Measurements from ENCODE around the gene SCPEP1. TPM values are rescaled to one million over a fixed set of nuclear protein-coding genes. Genes with fewer than 3 reads are reported as not detected.

The SCPEP1 gene
- total RNA-seq, 1 donor from 2014 or later: 11.1 TPM

GRCh38 chr17:57034807-57035754 is 57.1 kb downstream of the SCPEP1 start:
- intact Hi-C loops (cut with micrococcal nuclease): no loop called here

- intact Hi-C loops (cut with micrococcal nuclease): no loop called here
These were observed 58.1 kb downstream of the SCPEP1 start for GRCh38 chr17:57035971-57036481.

- intact Hi-C loops (cut with micrococcal nuclease): no loop called here
These were observed 59.5 kb downstream of the SCPEP1 start for GRCh38 chr17:57037411-57037810.

- intact Hi-C loops (cut with micrococcal nuclease): no loop called here
These were observed 60.6 kb downstream of the SCPEP1 start for GRCh38 chr17:57038486-57038885.

GRCh38 chr17:57040571-57040970 is 62.6 kb downstream of the SCPEP1 start:
- intact Hi-C loops (cut with micrococcal nuclease): no loop called here

GRCh38 chr17:57043276-57043675 is 65.3 kb downstream of the SCPEP1 start:
- intact Hi-C loops (cut with micrococcal nuclease): no loop called here

GRCh38 chr17:57044976-57045867 is 67.3 kb downstream of the SCPEP1 start:
- intact Hi-C loops (cut with micrococcal nuclease): no loop called here

- intact Hi-C loops (cut with micrococcal nuclease): loop anchor here (1.0 kb wide), 1 partner anchor 36 kb away; no protein-coding TSS in a partner anchor
These were observed 68.2 kb downstream of the SCPEP1 start for GRCh38 chr17:57045868-57046704.

- intact Hi-C loops (cut with micrococcal nuclease): loop anchor here (1.0 kb wide), 1 partner anchor 36 kb away; no protein-coding TSS in a partner anchor
These were observed 68.8 kb downstream of the SCPEP1 start for GRCh38 chr17:57046749-57047148.

GRCh38 chr17:57048096-57048495 is 70.2 kb downstream of the SCPEP1 start:
- intact Hi-C loops (cut with micrococcal nuclease): no loop called here

- intact Hi-C loops (cut with micrococcal nuclease): no loop called here
These were observed 72.4 kb downstream of the SCPEP1 start for GRCh38 chr17:57050306-57050705.

GRCh38 chr17:57051886-57052361 is 74.0 kb downstream of the SCPEP1 start:
- intact Hi-C loops (cut with micrococcal nuclease): no loop called here

Other genes starting within 250 kb of the SCPEP1 start
- gene C17orf67, start 144.2 kb upstream of the SCPEP1 start, total RNA-seq: 2.4 and 3.0 TPM in 2 replicates
- 22.5 and 24.2 TPM in 2 replicates for gene DGKE, start 144.0 kb upstream of the SCPEP1 start, total RNA-seq
- gene TRIM25, start 64.1 kb upstream of the SCPEP1 start, total RNA-seq: 132 and 136 TPM in 2 replicates
- gene COIL, start 17.1 kb upstream of the SCPEP1 start, total RNA-seq: 19.5 and 21.6 TPM in 2 replicates
- 27.7 and 28.1 TPM in 2 replicates for gene AKAP1, start 107.1 kb downstream of the SCPEP1 start, total RNA-seq

All from T-helper 1 cell treated with Interleukin-12 subunit alpha and Interleukin-12 subunit beta and Interleukin-4 antibody, amounts not matched to agents 30 ng/mL and 1 ng/mL, for 36 hours (primary cell).